Activated T-cell treated with anti-CD3 and anti-CD28 coated beads, Interleukin-2, amount 50 U/mL, for 48 hours (primary cell): ENCODE measurements around the gene SPINT1.

Experiments used
- DNase-seq, 2 experiments: peaks; one replicate each; pipeline ENCODE4 v3.0.0-alpha.2; 2020

The SPINT1 gene

GRCh38 chr15:40863660-40864270 is 19.9 kb downstream of the SPINT1 start:
- no peak for DNase-seq

DNA sequence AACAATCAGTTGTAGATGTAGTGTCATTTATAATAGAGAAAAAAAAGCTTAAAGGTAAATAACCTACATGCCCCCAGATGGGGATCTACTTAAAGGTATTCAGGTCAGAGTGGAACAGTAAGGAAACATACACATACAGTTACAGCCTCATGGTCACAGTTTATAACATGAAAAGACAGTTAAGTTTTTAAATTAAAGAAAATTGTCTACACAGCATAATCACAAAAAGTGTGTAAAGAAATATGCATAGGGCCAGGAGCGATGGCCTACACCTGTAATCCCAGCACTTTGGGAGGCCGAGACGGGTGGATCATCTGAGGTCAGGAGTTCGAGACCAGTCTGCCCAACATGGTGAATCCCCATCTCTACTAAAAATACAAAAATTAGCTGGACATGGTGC is 23.4 kb downstream of the SPINT1 start:
- no peak for DNase-seq

GRCh38 chr15:40869686-40870085 is 25.8 kb downstream of the SPINT1 start:
- no peak for DNase-seq

DNA sequence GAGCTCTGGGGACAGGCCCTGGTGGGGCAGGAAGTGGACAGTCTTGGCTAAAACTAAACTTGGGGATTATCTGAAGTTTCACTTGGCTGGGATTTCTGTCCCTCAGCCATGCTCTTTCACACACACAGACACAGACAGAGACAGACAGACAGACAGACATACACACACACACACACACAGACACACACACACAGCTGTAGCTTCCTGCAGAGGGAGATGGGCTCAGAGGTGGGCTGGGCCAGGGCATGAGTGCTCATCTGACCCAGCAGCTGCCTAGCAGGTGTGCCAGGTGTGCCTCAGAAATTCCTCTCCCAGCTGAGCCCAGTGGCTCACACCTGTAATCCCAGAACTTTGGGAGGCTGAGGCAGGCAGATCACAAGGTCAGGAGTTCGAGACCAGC is 26.9 kb downstream of the SPINT1 start:
- no peak for DNase-seq

- peak in 1 of 2 experiments; percentile 45 for DNase-seq
Observed at GRCh38 chr15:40871749-40872617, 28.1 kb downstream of the SPINT1 start.

DNA sequence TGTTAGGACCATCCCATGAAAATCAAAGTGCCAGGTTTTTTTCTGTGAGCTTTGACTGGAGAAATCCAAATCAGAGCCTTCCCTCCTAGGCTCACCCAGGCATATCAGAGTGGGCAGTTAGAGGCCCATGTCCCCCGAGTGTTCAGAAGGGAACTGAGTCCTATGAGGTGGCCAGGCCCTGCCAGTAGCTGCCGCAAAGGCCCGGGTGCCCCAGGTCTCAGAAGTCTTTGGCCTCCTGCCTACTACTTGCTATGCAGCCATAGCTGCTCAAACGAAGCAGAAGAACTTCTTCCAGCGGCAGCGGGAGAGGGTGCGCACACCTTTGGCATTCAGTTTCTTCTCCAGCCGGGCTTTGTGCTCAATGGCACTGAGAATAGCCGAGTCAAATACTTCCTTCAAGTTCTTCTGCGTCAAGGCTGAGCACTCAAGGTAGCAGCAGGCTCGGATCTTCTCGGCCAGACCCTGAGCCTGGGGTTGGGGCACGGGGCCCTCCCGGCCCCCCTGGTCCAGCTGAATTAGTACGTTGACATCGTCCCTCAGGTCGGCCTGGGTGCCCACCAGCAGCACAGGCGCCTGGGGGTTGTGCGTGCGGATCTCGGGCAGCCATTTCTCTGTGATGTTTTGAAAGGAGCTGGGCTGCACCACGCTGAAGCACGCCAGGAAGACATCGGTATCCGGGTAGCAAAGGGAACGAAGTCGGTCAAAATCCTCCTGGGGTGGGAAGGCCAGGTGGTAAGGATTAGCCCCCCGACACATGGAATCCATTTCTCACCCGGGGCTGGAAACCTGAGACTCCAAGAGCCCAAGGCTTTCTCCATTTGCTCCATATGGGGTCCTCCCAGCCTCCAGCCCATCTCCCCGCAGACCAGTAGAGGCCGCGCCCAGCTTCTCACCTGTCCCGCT is 29.2 kb downstream of the SPINT1 start:
- DNase-seq = no peak

DNA sequence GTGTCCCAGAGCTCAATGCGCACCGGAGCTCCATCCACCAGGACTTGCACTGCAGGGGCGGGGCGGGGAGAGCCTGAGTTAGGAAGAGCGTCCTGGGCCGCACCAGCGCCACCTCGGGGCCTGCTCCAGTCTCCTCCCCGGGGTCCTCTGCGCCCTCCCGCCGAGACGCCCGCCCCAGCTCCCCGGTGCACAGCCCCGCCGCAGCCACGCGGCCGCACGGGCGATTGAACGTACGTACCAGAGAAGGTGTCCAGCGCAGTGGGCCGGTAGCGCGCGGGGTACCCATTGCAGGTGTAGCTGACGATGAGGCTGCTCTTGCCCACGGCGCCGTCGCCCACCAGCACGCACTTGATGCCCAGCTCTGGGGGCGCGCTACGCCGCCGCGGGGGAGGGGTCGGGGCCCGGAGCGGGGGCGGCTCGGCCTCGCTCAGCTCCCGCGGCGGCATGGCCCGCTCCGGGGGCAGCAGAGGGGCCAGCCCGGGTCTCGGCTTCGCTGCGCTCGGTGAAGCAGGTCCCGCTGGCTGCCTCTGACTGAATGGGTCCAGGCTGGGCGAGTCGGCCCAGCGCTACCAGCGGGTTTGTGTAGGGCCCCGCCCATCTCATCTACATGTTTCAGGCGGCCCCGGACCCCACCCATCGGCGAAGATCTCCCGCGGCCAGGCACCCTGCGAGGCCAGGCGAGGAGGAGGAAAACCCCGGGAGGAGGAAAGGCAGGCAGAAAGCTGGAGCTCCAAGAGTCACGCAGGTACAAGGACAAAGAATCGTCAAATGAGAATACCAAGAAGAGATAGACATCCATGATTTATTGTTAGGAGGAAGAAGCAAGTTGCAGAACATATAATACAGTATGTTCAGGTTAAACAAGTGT is 30.1 kb downstream of the SPINT1 start, which contains the start of gene RHOV:
Gene RHOV, minus strand, starts transcription at position 541 of the 868 bp plus-strand sequence. Its CDS starts 95 bp downstream, at position 446.
- DNase-seq = peak; percentile 72 to 76

DNA sequence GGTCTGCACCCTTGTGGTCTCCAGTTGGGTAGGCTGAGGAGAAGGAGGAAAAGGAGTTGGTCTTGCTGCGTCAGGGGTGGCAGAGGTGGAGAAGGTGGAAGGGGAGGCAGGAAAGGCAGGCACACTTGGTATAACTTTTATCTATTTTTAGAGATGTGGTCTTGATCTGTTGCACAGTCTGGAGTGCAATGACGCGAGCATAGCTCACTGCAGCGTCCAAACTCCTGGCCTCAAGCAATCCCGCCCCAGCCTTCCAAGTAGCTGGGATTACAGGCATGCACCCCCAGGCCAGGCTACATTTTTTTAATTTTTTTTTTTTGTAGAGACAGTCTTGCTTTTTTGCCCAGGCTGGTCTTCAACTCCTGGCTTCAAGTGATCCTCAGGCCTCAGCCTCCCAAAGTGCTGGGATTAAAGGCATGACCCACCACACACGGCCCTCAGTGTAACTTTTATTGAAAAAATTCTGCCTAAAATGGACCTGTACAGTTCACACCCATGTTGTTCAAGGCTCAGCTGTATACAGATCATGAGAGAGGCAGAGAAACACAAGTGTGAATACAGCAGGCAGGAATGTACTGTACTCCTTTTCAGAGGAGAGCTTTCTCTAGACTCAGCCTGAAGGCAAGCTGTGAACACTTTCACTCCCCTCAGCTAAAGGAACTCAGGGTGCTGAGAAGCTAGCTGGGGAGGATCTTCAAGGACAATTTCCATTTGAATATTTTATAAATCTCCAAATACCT is 32.3 kb downstream of the SPINT1 start:
- no peak for DNase-seq

DNA sequence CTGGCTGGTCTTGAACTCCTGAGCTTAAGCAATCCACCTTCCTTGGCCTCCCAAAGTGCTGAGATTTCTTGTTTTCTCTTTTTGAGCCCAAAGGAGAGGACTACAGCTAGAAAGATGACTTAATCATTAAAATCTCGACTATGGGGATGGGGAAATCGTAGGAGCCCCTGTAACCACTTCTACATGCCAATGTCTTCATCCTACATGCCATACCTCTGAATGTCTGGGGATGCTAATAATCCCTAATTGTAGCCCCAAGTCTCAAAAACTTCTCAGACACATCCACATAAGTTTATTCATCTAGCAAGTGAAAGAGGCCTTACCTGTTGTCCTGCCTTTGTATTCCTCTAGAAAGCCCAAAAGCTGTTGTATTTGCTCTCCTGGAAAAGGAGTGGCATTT is 33.8 kb downstream of the SPINT1 start:
- no peak for DNase-seq

GRCh38 chr15:40878785-40879184 is 34.9 kb downstream of the SPINT1 start:
- peak in 1 of 2 experiments; percentile 39 for DNase-seq

DNA sequence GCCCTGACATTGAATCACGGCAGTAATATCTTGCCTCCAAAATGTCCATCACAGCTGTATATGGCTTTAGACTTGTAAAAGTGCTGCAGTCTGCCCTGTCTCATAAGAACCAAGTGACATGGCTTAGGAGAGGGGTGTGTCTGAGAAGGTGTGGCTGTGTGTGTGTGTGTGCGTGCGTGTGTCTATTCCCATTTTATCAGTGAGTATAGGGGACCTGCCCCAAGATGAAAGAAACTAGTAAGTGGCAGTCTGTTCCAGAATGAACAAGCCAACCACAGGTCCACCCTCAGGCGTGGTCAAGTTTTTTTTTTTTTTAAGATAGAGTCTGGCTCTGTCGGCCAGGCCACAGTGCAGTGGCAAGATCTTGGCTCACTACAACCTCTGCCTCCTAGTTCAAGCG is 35.8 kb downstream of the SPINT1 start:
- DNase-seq = no peak

DNA sequence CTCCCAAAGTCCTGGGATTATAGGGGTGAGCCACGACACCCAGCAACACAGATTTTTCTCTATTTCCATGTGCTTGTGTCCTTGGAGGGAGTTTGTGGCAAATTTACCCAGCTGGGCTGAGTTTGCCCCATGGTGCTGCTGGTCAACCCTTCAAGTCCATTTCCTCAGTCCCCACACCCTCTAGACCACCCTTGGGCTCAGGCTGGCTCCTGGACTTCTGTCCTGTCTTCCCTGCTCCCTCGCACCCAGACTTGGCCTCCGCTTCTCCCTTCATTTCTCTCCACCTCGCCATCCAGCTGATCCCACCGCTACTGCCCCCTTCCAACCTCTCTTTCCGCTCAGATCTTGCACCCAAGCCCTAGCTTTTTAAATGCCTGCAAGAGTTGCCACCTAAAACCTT is 37.5 kb downstream of the SPINT1 start:
- DNase-seq = no peak

GRCh38 chr15:40886586-40886985 is 42.7 kb downstream of the SPINT1 start:
- no peak for DNase-seq

GRCh38 chr15:40889112-40889511 is 45.3 kb downstream of the SPINT1 start:
- no peak for DNase-seq

- no peak for DNase-seq
Observed at GRCh38 chr15:40891138-40891537, 47.3 kb downstream of the SPINT1 start.

DNA sequence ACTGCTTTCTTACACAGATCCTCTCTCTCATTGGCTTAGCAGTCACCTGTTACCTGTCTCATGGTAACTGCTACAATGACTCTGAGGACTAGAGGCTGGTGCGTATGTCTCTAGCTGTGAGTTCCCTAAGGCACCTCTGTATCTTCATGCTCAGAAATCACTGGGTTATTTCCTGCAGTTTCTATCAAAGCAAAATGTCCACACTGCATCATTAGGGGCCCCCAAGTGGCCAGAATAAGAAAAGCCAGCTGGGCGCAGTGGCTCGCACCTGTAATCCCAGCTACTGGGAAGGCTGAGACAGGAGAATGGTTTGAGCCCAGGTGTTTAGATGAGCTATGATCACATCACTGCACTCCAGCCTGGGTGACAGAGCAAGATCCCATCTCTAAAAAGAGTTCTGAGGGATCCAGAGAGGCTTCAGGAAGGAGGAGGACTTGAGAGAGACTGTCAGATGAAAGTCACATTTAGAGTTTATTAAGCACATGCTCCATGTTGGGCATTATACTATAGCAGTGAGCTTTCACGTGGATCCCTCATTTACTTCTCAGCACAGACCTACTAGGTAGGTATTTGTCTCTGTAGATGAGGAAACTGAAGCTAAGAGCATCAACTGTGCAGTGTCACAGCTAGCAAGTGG is 48.1 kb downstream of the SPINT1 start:
- DNase-seq = peak in 1 of 2 experiments; percentile 35

- DNase-seq = no peak
Observed at GRCh38 chr15:40892447-40893012, 48.7 kb downstream of the SPINT1 start.

GRCh38 chr15:40893019-40893670 is 49.3 kb downstream of the SPINT1 start:
- peak in 1 of 2 experiments; percentile 31 for DNase-seq

GRCh38 chr15:40893733-40894680 is 50.2 kb downstream of the SPINT1 start, which contains the start of gene VPS18:
Gene VPS18, plus strand, starts transcription at chr15:40894450. Its CDS starts 319 bp downstream, at chr15:40894769.
- peak; percentile 99 to 100 for DNase-seq
